Naive thymus-derived CD8-positive, alpha-beta T cell (primary cell): Measurements from ENCODE around the gene TRAF3IP1. TPM values are rescaled to one million over a fixed set of nuclear protein-coding genes. Genes with fewer than 3 reads are reported as not detected.

Experiments
- ATAC-seq, 2 donors: fragments of 150-1000 bp; cut with Tn5 transposase in 1 of 2; sonication (Bioruptor Pico), chemical (Tn5 transposase) in 1 of 2; 1 replicate in 1 of 2; 2 replicates in 1 of 2; pipeline ENCODE4 v1.10.0; 2021; ENCODE audit warnings: mild to moderate bottlenecking in 2 of 2, moderate library complexity in 2 of 2
- POLR2A ChIA-PET: fragments of 350-600 bp; sonication (Branson Sonifier 250); formaldehyde crosslinking; loops from one replicate; lab custom pipeline; 2021; ENCODE audit warnings: antibody characterized with exemption; lab: Charles Lee
- DNase-seq, 10 donors: peaks; one replicate each; pipeline versions ENCODE4 v3.0.0 to v3.0.0-alpha.2; 2020 to 2022
- H3K27ac Mint-ChIP-seq, 10 donors: one replicate each; pipeline ENCODE4 v1.8.0; 2020 to 2022; ENCODE audit warnings: mild to moderate bottlenecking in 10 of 10, mixed read lengths in 10 of 10, moderate library complexity in 4 of 10, inconsistent platforms in 1 of 10
- H3K27me3 Mint-ChIP-seq, 5 donors: one replicate each; pipeline ENCODE4 v1.8.0; 2021 to 2022; ENCODE audit warnings: mixed read lengths in 5 of 5
- H3K36me3 Mint-ChIP-seq, 3 donors: one replicate each; pipeline ENCODE4 v1.8.0; 2020 to 2022; ENCODE audit warnings: mixed read lengths in 3 of 3, mild to moderate bottlenecking in 2 of 3, inconsistent platforms in 1 of 3
- H3K4me1 Mint-ChIP-seq, 4 donors: one replicate each; pipeline ENCODE4 v1.8.0; 2021 to 2022; ENCODE audit warnings: mixed read lengths in 4 of 4
- H3K4me3 Mint-ChIP-seq, 10 donors: one replicate each; pipeline ENCODE4 v1.8.0; 2020 to 2022; ENCODE audit warnings: mild to moderate bottlenecking in 10 of 10, mixed read lengths in 10 of 10, moderate library complexity in 6 of 10, inconsistent platforms in 1 of 10
- H3K9me3 Mint-ChIP-seq, 9 donors: one replicate each; pipeline ENCODE4 v1.8.0; 2020 to 2022; ENCODE audit warnings: mixed read lengths in 9 of 9, mild to moderate bottlenecking in 3 of 9, inconsistent platforms in 1 of 9, moderate library complexity in 1 of 9
- polyA plus RNA-seq, 3 donors: library from polyadenylated mRNA; unstranded; fragments of 300-500 nt; fragmentation: Illumina TruSeq; gene quantifications; one replicate each; pipeline ENCODE4 v1.2.3, GENCODE V29; 2021
- total RNA-seq, 8 experiments: library from RNA in 2 of 8; stranded (reverse) in 2 of 8; gene quantifications; one replicate each; pipeline ENCODE4 v1.2.3 and lab custom pipeline; 2021 to 2026

The TRAF3IP1 gene
- total and polyA plus RNA-seq, 5 experiments from 2014 or later = 4.8 to 9.8 (median 6.7) TPM

DNA sequence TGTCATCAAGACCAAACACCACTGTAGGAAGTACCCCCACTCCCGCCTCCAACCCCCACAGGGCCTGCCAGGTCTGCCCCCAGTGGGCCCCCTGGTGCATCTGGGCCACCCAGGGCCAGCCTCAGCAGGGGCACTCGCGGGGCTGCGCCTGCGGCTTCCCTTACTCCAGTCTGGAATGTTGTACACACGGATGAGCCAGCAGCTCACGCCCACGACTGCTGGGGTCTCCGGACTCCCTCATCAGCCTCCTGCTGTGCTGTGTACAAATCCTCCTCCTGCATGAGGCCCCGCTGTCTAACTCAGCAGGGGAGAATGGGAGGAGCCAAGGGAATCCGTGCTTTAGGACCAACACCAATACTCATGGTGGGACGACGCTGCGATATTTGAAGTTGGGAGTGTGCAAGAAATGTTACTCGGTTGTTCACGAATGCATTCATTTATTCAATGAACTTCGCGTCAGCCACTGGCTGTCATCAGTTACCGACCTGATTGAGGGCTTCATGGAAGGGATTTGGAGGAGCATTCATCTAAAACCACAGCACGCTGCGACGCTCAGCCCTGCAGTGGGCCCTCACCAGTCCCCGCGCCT, 105.8 kb downstream of the TRAF3IP1 start:
- POLR2A ChIA-PET = no interaction called here
- Mint-ChIP-seq H3K27ac (peak overlapping the region; percentile 92 to 98 (median 95)), H3K27me3 (no peaks in the 10 kb centered on the region), H3K36me3 (peaks cover 6 to 17% (median 14%) of the 10 kb centered on the region in 3 donors), H3K9me3 (no peaks in the 10 kb centered on the region), H3K4me3 (peak overlapping the region; percentile 86 to 94 (median 90)), H3K4me1 (peaks cover 17 to 49% (median 46%) of the 10 kb centered on the region in 4 donors)
- ATAC-seq (peak; percentile 18 to 59), DNase-seq (no peak)

GRCh38 chr2:238426568-238427434, 106.5 kb downstream of the TRAF3IP1 start, which contains the start of gene ASB1:
Gene ASB1 (plus strand): TSS chr2:238426927. CDS start chr2:238427071, 144 bp downstream.
- ATAC-seq (peak; percentile 80 to 81), DNase-seq (peak; percentile 69 to 89 (median 82))
- peak within 1 kb of the TSS; percentile 92 to 98 (median 96) for H3K27ac Mint-ChIP-seq
- POLR2A ChIA-PET = interaction anchor here (1.0 to 1.4 kb wide), 3 partner anchors 11 to 137 kb away, joined by 4 to 6 read pairs (median 5); no protein-coding TSS in a partner anchor
- H3K4me1 Mint-ChIP-seq = peaks cover 23 to 56% (median 52%) of the 10 kb centered on the region in 4 donors
- H3K36me3 Mint-ChIP-seq = peaks cover 6 to 20% (median 14%) of the 10 kb centered on the region in 3 donors
- H3K4me3 Mint-ChIP-seq = peak within 1 kb of the TSS; percentile 86 to 95 (median 92)
- H3K27me3 Mint-ChIP-seq = no peaks in the 10 kb centered on the region
- H3K9me3 Mint-ChIP-seq = no peaks in the 10 kb centered on the region

GRCh38 chr2:238427435-238428162, 107.3 kb downstream of the TRAF3IP1 start:
- DNase-seq (no peak), ATAC-seq (peak in 1 of 2 donors; percentile 4)
- POLR2A ChIA-PET = interaction anchor here (1.0 to 1.4 kb wide), 3 partner anchors 10 to 138 kb away, joined by 4 to 6 read pairs (median 5); no protein-coding TSS in a partner anchor
- Mint-ChIP-seq H3K27me3 (no peaks in the 10 kb centered on the region), H3K9me3 (no peaks in the 10 kb centered on the region), H3K4me3 (peak overlapping the region; percentile 85 to 95 (median 92)), H3K36me3 (peaks cover 6 to 24% (median 14%) of the 10 kb centered on the region in 3 donors), H3K4me1 (peaks cover 25 to 63% (median 59%) of the 10 kb centered on the region in 4 donors), H3K27ac (peak overlapping the region; percentile 83 to 98 (median 94))

DNA sequence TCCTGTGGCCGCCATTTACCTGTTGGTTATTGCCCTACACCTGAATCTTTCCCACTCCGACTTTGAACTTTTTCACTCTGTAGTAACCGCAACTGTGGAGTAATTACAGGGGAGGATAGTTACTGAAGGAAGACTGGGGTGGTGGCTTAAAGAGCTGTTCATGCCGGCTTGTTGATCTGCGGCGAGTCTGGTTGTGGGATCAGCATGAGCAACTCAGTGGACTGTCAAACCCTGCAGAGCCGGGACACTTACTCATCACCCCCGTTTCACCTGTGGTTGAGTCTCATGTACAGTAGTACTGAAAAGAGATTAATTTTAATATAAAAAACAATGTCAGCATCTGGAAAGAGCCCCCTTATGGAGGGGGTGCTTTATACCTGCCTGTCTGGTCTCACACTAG, 108.5 kb downstream of the TRAF3IP1 start:
- Mint-ChIP-seq H3K27ac (peak overlapping the region in 9 of 10 donors; percentile 15 to 98 (median 78)), H3K36me3 (peaks cover 6 to 34% (median 14%) of the 10 kb centered on the region in 3 donors), H3K4me1 (peaks cover 27 to 75% (median 68%) of the 10 kb centered on the region in 4 donors), H3K27me3 (no peaks in the 10 kb centered on the region), H3K9me3 (no peaks in the 10 kb centered on the region), H3K4me3 (peak overlapping the region in 9 of 10 donors; percentile 28 to 95 (median 89))
- POLR2A ChIA-PET = no interaction called here
- DNase-seq = no peak
- no peak for ATAC-seq

- POLR2A ChIA-PET = no interaction called here
- Mint-ChIP-seq H3K36me3 (peaks cover 6 to 53% (median 22%) of the 10 kb centered on the region in 3 donors), H3K27ac (peak overlapping the region in 5 of 10 donors; percentile 3 to 79 (median 71)), H3K4me3 (peak overlapping the region in 2 of 10 donors; percentile 33 to 39), H3K27me3 (no peaks in the 10 kb centered on the region), H3K4me1 (peaks cover 33 to 84% (median 73%) of the 10 kb centered on the region in 4 donors), H3K9me3 (no peaks in the 10 kb centered on the region)
- no peak for ATAC-seq
- DNase-seq = no peak
These were observed 110.5 kb downstream of the TRAF3IP1 start for GRCh38 chr2:238430781-238431180.

DNA sequence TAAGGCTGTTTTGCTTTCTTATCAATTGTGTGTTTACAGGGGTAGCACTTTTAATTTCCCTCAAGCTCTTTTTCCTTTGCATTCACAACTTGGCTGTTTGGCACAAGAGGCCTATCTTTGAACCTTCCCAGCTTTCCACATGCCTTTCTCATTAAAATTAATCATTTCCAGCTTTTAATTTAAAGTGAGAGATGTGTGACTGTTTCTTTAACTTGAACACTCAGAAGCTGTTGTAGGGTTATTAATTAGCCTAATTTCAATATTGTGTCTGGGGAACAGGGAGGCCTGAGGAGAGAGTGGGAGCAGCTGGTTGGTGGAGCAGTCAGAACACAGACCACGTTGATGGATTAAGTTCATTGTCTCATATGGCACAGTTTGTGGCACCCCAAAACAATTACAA, 111.1 kb downstream of the TRAF3IP1 start:
- H3K9me3 Mint-ChIP-seq = no peaks in the 10 kb centered on the region
- no peak for ATAC-seq
- H3K4me3 Mint-ChIP-seq = peak overlapping the region in 2 of 10 donors; percentile 22 to 33
- no peak for DNase-seq
- POLR2A ChIA-PET = interaction anchor here (0.7 to 0.8 kb wide), 2 partner anchors 8 to 22 kb away, joined by 3 read pairs; no protein-coding TSS in a partner anchor
- H3K4me1 Mint-ChIP-seq = peaks cover 36 to 84% (median 72%) of the 10 kb centered on the region in 4 donors
- H3K27me3 Mint-ChIP-seq = no peaks in the 10 kb centered on the region
- H3K27ac Mint-ChIP-seq = peak overlapping the region in 8 of 10 donors; percentile 20 to 89 (median 62)
- H3K36me3 Mint-ChIP-seq = peaks cover 6 to 59% (median 22%) of the 10 kb centered on the region in 3 donors

DNA sequence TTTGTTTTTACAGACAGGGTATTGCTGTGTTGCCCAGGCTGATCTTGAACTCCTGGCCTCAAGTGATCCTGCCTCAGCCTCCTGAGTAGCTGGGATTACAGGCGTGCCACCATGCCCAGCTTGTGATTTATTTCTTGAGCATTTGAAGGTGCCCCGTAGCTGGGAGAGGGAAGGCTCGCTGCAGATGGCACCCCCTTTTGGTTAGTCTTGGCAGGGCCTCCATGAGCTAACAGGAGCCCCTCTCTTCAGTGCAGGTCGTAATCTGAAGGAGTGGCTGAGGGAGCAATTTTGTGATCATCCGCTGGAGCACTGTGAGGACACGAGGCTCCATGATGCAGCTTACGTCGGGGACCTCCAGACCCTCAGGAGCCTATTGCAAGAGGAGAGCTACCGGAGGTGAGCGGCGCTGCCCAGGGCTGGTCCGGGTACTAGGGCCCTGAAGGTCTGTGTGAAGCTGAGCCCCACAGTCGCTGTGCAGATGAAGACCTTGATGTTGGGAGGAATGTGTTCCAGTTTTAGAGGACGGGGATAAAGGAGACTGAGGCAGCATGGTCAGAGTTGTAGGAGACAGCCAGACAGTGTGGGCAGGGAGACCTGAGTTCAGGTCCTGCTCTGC, 113.1 kb downstream of the TRAF3IP1 start:
- peaks cover 31 to 87% (median 73%) of the 10 kb centered on the region in 4 donors for H3K4me1 Mint-ChIP-seq
- peak overlapping the region in 1 of 10 donors; percentile 6 for H3K4me3 Mint-ChIP-seq
- ATAC-seq (no peak), DNase-seq (no peak)
- H3K9me3 Mint-ChIP-seq = no peaks in the 10 kb centered on the region
- H3K27me3 Mint-ChIP-seq = no peaks in the 10 kb centered on the region
- POLR2A ChIA-PET = no interaction called here
- H3K36me3 Mint-ChIP-seq = peaks cover 6 to 77% (median 20%) of the 10 kb centered on the region in 3 donors
- H3K27ac Mint-ChIP-seq = peak overlapping the region in 4 of 10 donors; percentile 35 to 69 (median 46)

DNA sequence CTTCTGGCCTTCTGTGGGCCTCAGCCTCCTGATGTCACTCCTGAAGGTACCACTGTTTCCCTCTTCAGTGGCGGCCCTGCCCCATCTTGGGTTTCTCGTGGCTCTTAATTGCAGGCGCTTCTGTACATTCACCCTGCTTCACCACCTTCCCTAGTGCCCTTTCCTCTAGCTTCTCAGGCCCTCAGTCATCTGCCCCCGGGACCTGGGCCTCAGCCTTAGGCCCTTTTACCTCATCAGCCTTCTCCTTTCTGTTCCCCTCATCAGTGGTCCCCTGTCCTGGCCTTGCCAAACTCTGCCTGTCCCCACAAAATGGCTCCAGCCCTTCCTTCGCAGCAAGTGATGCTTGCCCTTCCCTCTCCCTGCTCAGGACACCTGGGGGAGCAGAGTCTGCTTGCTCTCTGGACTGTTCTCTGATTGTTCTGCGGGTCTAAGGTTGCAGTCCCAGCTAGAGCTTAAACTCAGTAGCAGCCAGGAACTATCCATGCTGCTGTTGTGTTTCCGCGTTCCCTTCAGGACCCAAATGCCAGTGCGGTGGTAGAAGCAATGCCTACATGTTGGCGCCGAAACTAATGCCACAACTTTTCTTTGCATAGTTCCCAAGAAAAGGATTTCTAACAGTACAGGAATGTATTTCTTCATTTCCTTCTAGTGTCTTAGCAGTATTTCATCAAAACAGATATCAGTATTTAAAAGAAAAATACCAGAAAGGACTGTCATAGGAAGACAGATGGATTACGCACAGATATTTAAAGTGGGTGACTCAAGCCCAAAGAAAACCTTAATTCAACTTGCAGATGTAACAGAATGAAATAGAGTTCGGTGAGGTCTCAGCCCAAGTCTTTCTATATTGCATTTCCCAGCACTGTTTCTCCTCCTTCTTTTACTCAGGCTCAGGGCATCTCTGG, 113.9 kb downstream of the TRAF3IP1 start:
- H3K4me3 Mint-ChIP-seq = peak overlapping the region in 1 of 10 donors; percentile 42
- POLR2A ChIA-PET = no interaction called here
- H3K27ac Mint-ChIP-seq = peak overlapping the region in 7 of 10 donors; percentile 19 to 90 (median 54)
- no peaks in the 10 kb centered on the region for H3K27me3 Mint-ChIP-seq
- H3K36me3 Mint-ChIP-seq = peaks cover 10 to 85% (median 20%) of the 10 kb centered on the region in 3 donors
- no peak for ATAC-seq
- no peak for DNase-seq
- H3K9me3 Mint-ChIP-seq = no peaks in the 10 kb centered on the region
- peaks cover 34 to 87% (median 74%) of the 10 kb centered on the region in 4 donors for H3K4me1 Mint-ChIP-seq

GRCh38 chr2:238434846-238435751, 114.8 kb downstream of the TRAF3IP1 start:
- Mint-ChIP-seq H3K27me3 (no peaks in the 10 kb centered on the region), H3K4me3 (no peak overlapping the region), H3K36me3 (peaks cover 10 to 83% (median 14%) of the 10 kb centered on the region in 3 donors), H3K4me1 (peaks cover 33 to 88% (median 76%) of the 10 kb centered on the region in 4 donors), H3K9me3 (no peaks in the 10 kb centered on the region), H3K27ac (peak overlapping the region in 3 of 10 donors; percentile 19 to 81 (median 56))
- POLR2A ChIA-PET = no interaction called here
- DNase-seq (no peak), ATAC-seq (no peak)

DNA sequence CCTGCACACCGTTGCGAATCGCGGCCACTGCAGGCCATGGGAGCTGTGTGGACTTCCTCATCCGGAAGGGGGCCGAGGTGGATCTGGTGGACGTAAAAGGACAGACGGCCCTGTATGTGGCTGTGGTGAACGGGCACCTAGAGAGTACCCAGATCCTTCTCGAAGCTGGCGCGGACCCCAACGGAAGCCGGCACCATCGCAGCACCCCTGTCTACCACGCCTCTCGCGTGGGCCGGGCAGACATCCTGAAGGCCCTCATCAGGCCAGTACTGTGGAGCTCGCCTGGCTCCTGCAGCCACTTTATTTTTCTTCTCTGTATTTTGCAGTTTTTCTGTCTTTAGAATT, 115.4 kb downstream of the TRAF3IP1 start:
- POLR2A ChIA-PET = no interaction called here
- Mint-ChIP-seq H3K36me3 (peaks cover 4 to 83% (median 11%) of the 10 kb centered on the region in 3 donors), H3K4me1 (peaks cover 35 to 88% (median 76%) of the 10 kb centered on the region in 4 donors), H3K4me3 (no peak overlapping the region), H3K9me3 (no peaks in the 10 kb centered on the region), H3K27ac (peak overlapping the region in 1 of 10 donors; percentile 63), H3K27me3 (no peaks in the 10 kb centered on the region)
- ATAC-seq (no peak), DNase-seq (no peak)
